Renal pelvis (tissue), 4 donors: ENCODE results near the gene VTI1A. TPM values are rescaled to one million over a fixed set of nuclear protein-coding genes. Genes with fewer than 3 reads are reported as not detected.
"Not testable (repeated sequence)": the region's sequence is repeated elsewhere in the genome, so short reads cannot be mapped to it uniquely, and the experiment has no call there.

ENCODE experiments used
- DNase-seq: peaks from one replicate; pipeline ENCODE4 v3.0.0-alpha.2; 2013
- polyA plus RNA-seq, 3 donors: library from polyadenylated mRNA; unstranded; fragments of 120-200 nt; gene quantifications; one replicate each; pipeline ENCODE4 v1.2.1, GENCODE V29; 2013; ENCODE audit not compliant: insufficient read length in 3 of 3

The VTI1A gene
- polyA plus RNA-seq, 3 donors = 18.9 to 22.0 (median 20.3) TPM

DNA sequence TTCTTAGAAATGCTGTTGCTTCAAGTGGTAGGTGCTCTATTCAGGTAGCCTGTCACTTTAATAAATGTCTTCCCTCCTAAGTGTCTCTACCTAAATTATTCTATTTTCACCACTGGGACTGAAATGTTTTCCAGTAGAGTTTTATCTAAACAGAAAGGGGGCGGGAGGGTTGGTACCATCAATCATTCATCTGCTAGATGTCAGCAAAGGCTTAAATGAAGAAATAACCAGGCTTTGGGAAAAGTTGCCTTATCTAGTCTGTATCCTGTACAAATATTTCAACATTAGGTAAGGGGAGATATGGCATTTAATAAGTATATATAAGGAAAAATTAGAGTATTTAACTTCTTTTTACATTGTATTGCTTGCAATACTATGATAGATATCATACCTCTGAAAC, 51.8 kb downstream of the VTI1A start:
- DNase-seq = no peak

GRCh38 chr10:112499985-112500384, 53.0 kb downstream of the VTI1A start:
- not testable (repeated sequence) for DNase-seq

DNA sequence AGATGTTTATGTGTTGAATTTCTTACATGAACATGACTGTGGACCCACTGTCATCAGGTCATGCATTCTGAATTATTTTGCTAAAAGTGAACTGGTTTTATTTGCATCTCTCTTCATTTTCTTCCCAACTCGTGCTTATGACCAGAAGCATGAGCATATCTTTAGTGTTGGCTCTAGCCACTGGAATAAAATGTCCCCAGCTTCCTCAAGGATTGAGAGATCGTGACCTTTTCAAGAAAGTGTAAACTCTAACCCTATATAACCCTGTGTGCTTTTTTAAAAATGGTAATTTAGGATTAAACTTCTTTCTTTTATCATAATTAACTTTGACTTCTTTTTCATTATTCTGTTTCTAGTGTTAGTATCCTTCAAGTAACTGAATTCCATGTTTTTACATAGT, 55.5 kb downstream of the VTI1A start:
- no peak for DNase-seq

DNA sequence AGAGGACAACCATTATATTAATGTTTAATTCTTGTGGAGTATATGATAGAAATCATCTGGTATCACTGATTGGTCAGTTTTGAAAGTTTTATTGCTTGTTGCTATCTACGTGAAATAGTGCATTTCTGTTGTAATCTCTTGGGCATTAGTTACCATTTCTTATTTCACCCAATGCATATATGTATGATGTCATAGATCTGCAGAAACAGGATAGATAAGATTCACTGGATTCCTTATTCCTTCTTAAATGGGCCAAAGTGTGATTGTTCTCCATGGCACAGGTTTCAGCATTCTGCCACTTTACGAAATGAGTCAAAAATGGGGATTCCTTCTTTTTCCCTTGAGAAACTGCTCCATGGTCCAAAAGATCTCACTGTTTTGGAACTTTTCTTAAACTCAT, 56.6 kb downstream of the VTI1A start:
- DNase-seq = no peak

DNA sequence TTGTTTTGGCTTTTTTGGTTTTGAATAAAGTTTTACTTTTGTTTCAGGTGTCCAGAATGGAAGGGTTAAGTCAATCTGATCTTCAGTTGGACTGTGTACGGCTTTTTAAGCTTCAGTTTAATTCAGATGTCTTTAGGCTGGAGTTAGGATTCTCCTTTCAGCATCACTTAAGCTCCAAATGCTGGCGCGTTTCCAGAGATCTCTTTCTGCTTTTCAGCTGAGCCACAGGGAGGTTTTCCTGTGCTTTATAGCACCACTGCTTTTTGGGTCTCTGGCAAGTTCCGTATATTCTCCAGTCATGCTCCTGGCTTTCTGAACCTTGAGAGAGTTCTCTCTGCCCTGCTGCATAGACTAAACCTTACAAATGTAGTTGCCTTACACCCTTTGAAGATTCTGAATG, 60.0 kb downstream of the VTI1A start:
- DNase-seq = no peak

DNA sequence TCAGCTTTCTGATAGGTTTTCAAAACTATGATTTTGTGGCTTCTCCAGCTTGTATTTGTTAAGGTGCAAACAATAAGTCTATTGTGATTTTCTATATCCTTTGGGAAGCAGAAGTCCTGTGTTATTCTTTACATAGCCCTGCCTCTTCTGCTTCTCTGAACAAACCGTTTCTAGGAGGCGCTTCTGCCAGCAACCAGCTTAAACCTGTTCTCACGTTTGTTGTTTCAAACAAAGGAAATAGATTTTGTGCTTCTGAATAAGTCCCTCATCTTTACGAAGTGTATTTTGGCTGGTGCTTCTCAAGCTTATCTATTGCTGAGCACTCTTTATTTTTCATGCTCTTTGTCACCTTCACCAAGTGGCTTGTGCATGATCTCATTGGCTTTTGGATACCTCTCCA, 61.0 kb downstream of the VTI1A start:
- DNase-seq = no peak

GRCh38 chr10:112509558-112510291, 62.7 kb downstream of the VTI1A start:
- no peak for DNase-seq

- DNase-seq = no peak
These were observed 63.4 kb downstream of the VTI1A start for GRCh38 chr10:112510384-112510783.

GRCh38 chr10:112512294-112512693, 65.3 kb downstream of the VTI1A start:
- DNase-seq = no peak

GRCh38 chr10:112515126-112515525, 68.1 kb downstream of the VTI1A start:
- no peak for DNase-seq

GRCh38 chr10:112515852-112516251, 68.8 kb downstream of the VTI1A start:
- DNase-seq = no peak

GRCh38 chr10:112517451-112517862, 70.4 kb downstream of the VTI1A start:
- no peak for DNase-seq

- no peak for DNase-seq
These were observed 72.2 kb downstream of the VTI1A start for GRCh38 chr10:112519133-112519761.

- no peak for DNase-seq
These were observed 73.9 kb downstream of the VTI1A start for GRCh38 chr10:112520914-112521313.

- no peak for DNase-seq
These were observed 77.6 kb downstream of the VTI1A start for GRCh38 chr10:112524641-112525040.

DNA sequence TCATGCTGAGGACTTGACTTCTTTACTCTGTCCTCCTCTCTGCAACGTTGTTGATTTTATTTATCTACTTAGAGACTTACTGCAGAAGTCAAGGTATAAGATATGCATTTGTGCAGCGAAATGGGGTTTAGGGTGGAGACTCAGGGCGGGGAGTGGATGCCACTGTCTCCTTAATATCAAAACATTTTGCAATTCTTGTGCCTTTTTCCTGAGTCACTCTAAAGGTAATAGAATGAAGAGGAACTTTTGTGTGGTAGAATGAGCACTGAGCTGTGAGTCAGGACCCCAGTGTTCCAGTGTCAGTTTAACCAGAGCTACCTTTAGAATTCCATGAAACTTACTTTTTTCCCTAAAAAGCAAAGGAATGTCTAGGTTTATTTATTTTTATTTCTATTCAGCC, 78.2 kb downstream of the VTI1A start:
- no peak for DNase-seq

GRCh38 chr10:112526139-112526538, 79.1 kb downstream of the VTI1A start:
- no peak for DNase-seq

DNA sequence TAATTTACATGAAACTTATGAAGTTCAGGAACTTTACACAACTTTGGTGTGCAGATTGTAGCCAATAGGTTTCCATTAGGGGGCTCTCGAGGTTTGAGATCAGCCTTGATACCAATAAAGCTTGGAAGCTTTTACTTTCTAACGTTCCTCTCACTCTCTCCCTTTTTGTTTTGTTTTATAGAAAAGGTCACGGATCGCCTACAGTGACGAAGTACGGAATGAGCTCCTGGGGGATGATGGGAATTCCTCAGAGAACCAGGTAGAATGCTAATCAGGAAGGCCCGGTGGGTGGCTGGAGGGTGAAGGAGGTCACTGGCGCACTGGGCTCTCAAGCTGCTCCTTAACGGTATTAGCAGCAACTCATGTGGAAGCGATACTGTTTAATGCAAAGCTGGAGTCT, 79.9 kb downstream of the VTI1A start:
- no peak for DNase-seq

DNA sequence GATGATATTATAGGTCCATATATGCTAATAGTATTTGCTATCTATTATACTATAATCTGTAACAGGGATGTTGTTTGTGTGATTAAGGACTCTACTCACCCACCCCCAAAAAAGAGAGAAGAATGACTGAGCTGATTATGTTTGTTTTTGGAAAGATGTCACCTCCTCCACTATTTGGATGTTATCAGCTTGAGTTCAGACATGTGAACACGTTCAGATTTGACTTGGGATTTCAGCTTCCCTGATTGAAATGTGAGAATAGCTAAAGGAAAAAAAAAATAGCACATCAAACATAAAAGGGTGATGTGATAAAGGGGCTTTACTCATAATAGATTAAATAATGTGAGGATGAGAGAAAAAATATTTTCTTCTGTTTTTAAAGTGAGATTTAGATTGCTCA, 81.2 kb downstream of the VTI1A start:
- DNase-seq = no peak

- DNase-seq = no peak
These were observed 84.4 kb downstream of the VTI1A start for GRCh38 chr10:112531421-112531820.

- DNase-seq = no peak
These were observed 85.2 kb downstream of the VTI1A start for GRCh38 chr10:112532189-112532588.

GRCh38 chr10:112532956-112533355, 85.9 kb downstream of the VTI1A start:
- no peak for DNase-seq

GRCh38 chr10:112533916-112534315, 86.9 kb downstream of the VTI1A start:
- no peak for DNase-seq

DNA sequence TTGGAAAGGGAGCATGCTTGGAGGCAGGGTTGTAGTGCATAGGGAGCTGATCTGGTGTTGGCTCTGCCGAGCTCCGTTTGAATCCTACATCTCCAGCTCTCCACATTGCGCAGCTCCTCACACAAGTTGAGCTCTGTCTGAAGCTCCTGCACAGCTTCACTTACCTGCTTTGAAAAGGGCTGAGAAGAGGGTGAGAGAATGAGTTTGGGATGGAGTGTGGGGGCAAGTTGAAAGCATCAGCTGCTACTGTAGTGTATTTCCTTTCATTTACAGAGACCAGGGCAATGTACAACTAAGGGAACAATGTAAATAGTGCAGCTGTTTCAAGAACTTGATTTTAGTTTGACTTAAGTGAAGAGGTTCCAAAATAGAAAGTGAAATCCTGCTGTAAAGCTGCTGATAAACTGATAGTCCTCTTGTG, 88.5 kb downstream of the VTI1A start:
- DNase-seq = no peak
